ENCODE data around the gene LIPG. TPM values are rescaled to one million over a fixed set of nuclear protein-coding genes. Genes with fewer than 3 reads are reported as not detected.

Gene LIPG
- total and polyA plus RNA-seq, 2 donors from 2014 or later: 4.8 to 50.9 TPM

DNA sequence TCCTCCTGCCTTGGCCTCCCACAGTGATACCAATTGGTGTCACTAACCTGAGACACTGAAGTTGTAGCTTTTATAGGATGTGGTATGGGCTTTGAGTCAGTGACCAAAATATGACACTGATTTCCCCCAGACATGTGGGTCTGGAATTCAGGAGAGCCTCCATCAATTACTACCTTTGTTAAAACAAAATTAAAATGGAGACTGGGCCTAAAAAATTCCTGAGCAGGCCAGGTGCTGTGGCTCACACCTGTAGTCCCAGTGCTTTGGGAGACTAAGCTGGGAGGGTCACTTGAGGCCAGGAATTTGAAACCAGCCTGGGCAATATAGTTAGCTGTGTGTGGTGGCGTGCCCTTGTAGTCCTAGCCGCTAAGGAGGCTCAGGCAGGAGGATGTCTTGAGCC lies 36.9 kb upstream of the LIPG start:
- Histone ChIP-seq H3K9ac (ENCODE audit: low read length in 3 of 3) (no peak overlapping the region), H3K4me1 (ENCODE audit: control insufficient read depth in 2 of 3, insufficient read depth in 2 of 3, low read depth in 1 of 3, low read length in 3 of 3) (no peaks in the 10 kb centered on the region), H3K27ac (ENCODE audit: low read depth in 2 of 2, low read length in 2 of 2) (no peak overlapping the region), H3K36me3 (ENCODE audit: control insufficient read depth in 2 of 3, insufficient read depth in 3 of 3, low read length in 3 of 3) (no peaks in the 10 kb centered on the region), H3K9me3 (ENCODE audit: control insufficient read depth in 2 of 3, insufficient read depth in 1 of 3, low read length in 3 of 3) (no peaks in the 10 kb centered on the region), H3K27me3 (ENCODE audit: control insufficient read depth, insufficient read depth, low read length) (no peaks in the 10 kb centered on the region), H3K4me3 (ENCODE audit: low read length in 3 of 3) (no peak overlapping the region)
- DNase-seq (no peak), FAIRE-seq (no peak)
- intact Hi-C loops (cut with DNase I): no loop called here
- TF ChIP-seq, protein P1, sequence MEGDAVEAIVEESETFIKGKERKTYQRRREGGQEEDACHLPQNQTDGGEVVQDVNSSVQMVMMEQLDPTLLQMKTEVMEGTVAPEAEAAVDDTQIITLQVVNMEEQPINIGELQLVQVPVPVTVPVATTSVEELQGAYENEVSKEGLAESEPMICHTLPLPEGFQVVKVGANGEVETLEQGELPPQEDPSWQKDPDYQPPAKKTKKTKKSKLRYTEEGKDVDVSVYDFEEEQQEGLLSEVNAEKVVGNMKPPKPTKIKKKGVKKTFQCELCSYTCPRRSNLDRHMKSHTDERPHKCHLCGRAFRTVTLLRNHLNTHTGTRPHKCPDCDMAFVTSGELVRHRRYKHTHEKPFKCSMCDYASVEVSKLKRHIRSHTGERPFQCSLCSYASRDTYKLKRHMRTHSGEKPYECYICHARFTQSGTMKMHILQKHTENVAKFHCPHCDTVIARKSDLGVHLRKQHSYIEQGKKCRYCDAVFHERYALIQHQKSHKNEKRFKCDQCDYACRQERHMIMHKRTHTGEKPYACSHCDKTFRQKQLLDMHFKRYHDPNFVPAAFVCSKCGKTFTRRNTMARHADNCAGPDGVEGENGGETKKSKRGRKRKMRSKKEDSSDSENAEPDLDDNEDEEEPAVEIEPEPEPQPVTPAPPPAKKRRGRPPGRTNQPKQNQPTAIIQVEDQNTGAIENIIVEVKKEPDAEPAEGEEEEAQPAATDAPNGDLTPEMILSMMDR (IDR thresholded peaks at IDR 0.05; ENCODE audit: borderline replicate concordance, extremely low read depth, insufficient read depth): no peak

DNA sequence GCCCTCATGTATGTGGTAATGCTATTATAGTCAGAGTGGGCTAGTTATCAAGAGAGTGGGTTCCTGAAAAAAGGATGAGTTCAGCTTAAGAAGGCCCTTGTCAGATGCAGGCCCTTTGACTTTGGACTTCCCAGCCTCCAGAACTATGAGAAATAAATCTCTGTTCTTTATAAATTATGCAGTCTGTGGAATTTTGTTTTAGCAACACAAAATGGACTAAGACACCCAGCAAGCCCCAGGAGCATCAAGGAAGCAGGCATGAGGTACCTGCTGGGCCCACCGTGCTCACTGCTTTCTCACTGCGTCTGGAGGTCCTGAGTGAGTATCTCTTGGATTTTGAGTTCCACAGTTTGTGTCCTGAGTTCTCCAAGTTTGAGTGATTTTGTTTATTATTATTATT lies 35.9 kb upstream of the LIPG start:
- no peaks in the 10 kb centered on the region for H3K9me3 ChIP-seq (ENCODE audit: control insufficient read depth in 2 of 3, insufficient read depth in 1 of 3, low read length in 3 of 3)
- no peaks in the 10 kb centered on the region for H3K4me1 ChIP-seq (ENCODE audit: control insufficient read depth in 2 of 3, insufficient read depth in 2 of 3, low read depth in 1 of 3, low read length in 3 of 3)
- H3K4me3 ChIP-seq (ENCODE audit: low read length in 3 of 3): no peak overlapping the region
- TF ChIP-seq, protein P1 (IDR thresholded peaks at IDR 0.05; ENCODE audit: borderline replicate concordance, extremely low read depth, insufficient read depth): no peak
- no peak overlapping the region for H3K27ac ChIP-seq (ENCODE audit: low read depth in 2 of 2, low read length in 2 of 2)
- DNase-seq (no peak), FAIRE-seq (no peak)
- H3K27me3 ChIP-seq (ENCODE audit: control insufficient read depth, insufficient read depth, low read length): no peaks in the 10 kb centered on the region
- H3K9ac ChIP-seq (ENCODE audit: low read length in 3 of 3): no peak overlapping the region
- intact Hi-C loops (cut with DNase I): no loop called here
- no peaks in the 10 kb centered on the region for H3K36me3 ChIP-seq (ENCODE audit: control insufficient read depth in 2 of 3, insufficient read depth in 3 of 3, low read length in 3 of 3)

DNA sequence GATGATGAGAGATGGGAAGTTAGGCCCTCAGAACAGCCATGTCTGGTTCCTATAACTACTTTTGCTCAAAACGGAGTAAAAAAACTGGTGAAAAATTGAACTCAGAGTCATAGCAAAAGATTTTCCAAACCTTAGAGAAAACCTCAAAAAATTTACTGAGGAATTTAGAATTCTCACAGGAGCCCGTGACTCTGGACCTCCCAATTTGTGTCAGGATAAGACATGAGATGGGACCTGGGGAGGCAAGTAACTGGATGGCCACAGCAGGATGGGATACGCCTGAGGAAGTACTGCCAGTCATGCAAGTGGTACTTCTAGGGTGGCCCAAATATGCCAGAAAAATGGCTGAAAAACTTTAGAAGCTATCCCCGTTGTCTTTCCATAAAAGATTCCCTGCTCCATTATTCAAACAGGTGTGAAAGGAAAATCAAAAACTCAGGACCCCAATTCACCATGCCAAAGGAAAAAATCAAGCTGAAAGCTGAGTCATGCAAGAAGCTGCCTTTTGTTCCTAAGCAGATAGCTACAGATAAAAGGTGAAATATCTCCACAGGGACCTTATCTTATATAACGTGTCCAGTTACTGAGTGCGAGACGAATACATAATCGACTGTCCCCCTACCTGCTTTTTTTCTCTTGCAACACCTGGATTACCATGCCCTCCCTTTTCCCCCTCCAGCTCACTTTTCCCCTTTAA lies 34.1 kb upstream of the LIPG start:
- intact Hi-C loops (cut with DNase I): no loop called here
- no peak for DNase-seq
- Histone ChIP-seq H3K27ac (ENCODE audit: low read depth in 2 of 2, low read length in 2 of 2) (no peak overlapping the region), H3K9me3 (ENCODE audit: control insufficient read depth in 2 of 3, insufficient read depth in 1 of 3, low read length in 3 of 3) (no peaks in the 10 kb centered on the region), H3K9ac (ENCODE audit: low read length in 3 of 3) (no peak overlapping the region), H3K4me1 (ENCODE audit: control insufficient read depth in 2 of 3, insufficient read depth in 2 of 3, low read depth in 1 of 3, low read length in 3 of 3) (no peaks in the 10 kb centered on the region), H3K4me3 (ENCODE audit: low read length in 3 of 3) (no peak overlapping the region), H3K27me3 (ENCODE audit: control insufficient read depth, insufficient read depth, low read length) (no peaks in the 10 kb centered on the region), H3K36me3 (ENCODE audit: control insufficient read depth in 2 of 3, insufficient read depth in 3 of 3, low read length in 3 of 3) (no peaks in the 10 kb centered on the region)
- TF ChIP-seq, protein P1 (IDR thresholded peaks at IDR 0.05; ENCODE audit: borderline replicate concordance, extremely low read depth, insufficient read depth): no peak
- no peak for FAIRE-seq

DNA sequence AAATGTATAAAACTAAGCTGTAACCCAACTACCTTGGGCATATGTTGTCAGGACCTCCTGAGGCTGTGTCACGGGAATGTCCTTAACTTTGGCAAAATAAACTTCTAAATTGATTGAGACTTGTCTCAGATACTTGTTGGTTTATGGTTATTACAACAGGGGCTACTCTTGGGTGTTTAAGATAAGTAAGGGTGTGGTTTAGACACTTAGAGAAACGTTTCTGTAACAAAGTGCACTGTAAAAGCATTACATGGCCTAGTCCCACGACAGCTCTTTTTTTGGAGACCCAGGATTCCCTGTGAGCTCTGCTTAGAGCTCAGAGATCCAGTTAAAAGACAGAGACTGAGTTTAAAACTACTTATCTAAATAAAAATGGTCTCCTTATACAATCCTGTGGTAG lies 32.3 kb upstream of the LIPG start:
- TF ChIP-seq, protein P1 (IDR thresholded peaks at IDR 0.05; ENCODE audit: borderline replicate concordance, extremely low read depth, insufficient read depth): no peak
- no peaks in the 10 kb centered on the region for H3K27me3 ChIP-seq (ENCODE audit: control insufficient read depth, insufficient read depth, low read length)
- no peak overlapping the region for H3K4me3 ChIP-seq (ENCODE audit: low read length in 3 of 3)
- intact Hi-C loops (cut with DNase I): no loop called here
- FAIRE-seq (no peak), DNase-seq (no peak)
- no peaks in the 10 kb centered on the region for H3K36me3 ChIP-seq (ENCODE audit: control insufficient read depth in 2 of 3, insufficient read depth in 3 of 3, low read length in 3 of 3)
- no peak overlapping the region for H3K27ac ChIP-seq (ENCODE audit: low read depth in 2 of 2, low read length in 2 of 2)
- no peaks in the 10 kb centered on the region for H3K9me3 ChIP-seq (ENCODE audit: control insufficient read depth in 2 of 3, insufficient read depth in 1 of 3, low read length in 3 of 3)
- H3K4me1 ChIP-seq (ENCODE audit: control insufficient read depth in 2 of 3, insufficient read depth in 2 of 3, low read depth in 1 of 3, low read length in 3 of 3): no peaks in the 10 kb centered on the region
- no peak overlapping the region for H3K9ac ChIP-seq (ENCODE audit: low read length in 3 of 3)
